SK-N-SH treated with all-trans-retinoic acid at 6 μM for 48 hours (cell line): Measurements from ENCODE around the gene RER1.

Experiments used
- ATAC-seq: fragments of 200-7000 bp; cut with Tn5 transposase; 3 replicates; pipeline ENCODE4 v1.9.1; 2020; ENCODE audit warnings: mild to moderate bottlenecking, moderate library complexity
- ESRRG ChIP-seq: fragments of 250-450 bp; sonication (Bioruptor Pico); IDR thresholded peaks from 2 replicates; pipeline ENCODE4 v1.6.1; 2021; ENCODE audit warnings: mild to moderate bottlenecking
- GLIS3 ChIP-seq: fragments of 250-450 bp; sonication (Bioruptor Pico); IDR thresholded peaks from 2 replicates; pipeline ENCODE4 v1.5.0; 2020; ENCODE audit warnings: mild to moderate bottlenecking, moderate library complexity
- ISL1 ChIP-seq: fragments of 250-450 bp; sonication (Bioruptor Pico); IDR thresholded peaks from 2 replicates; pipeline ENCODE4 v2.1.2; 2022; ENCODE audit warnings: mild to moderate bottlenecking, moderate library complexity
- OSR1 ChIP-seq: fragments of 250-450 bp; sonication (Bioruptor Pico); IDR thresholded peaks from 2 replicates; pipeline ENCODE4 v1.8.0; 2022; ENCODE audit warnings: moderate library complexity, mild to moderate bottlenecking, inconsistent platforms
- PPARA ChIP-seq: fragments of 250-450 bp; sonication (Bioruptor Pico); IDR thresholded peaks from 2 replicates; pipeline ENCODE4 v1.5.0; 2020; ENCODE audit warnings: mild to moderate bottlenecking, borderline replicate concordance
- RARB ChIP-seq: fragments of 250-450 bp; sonication (Bioruptor Pico); IDR thresholded peaks from 2 replicates; pipeline ENCODE4 v1.8.0; 2021; ENCODE audit warnings: mild to moderate bottlenecking, moderate library complexity
- SNAI2 ChIP-seq: fragments of 250-450 bp; sonication (Bioruptor Pico); IDR thresholded peaks from 2 replicates; pipeline ENCODE4 v1.5.0; 2020; ENCODE audit warnings: mild to moderate bottlenecking, moderate library complexity
- TCF4 ChIP-seq: fragments of 250-450 bp; sonication (Bioruptor Pico); IDR thresholded peaks from 2 replicates; pipeline ENCODE4 v1.8.0; 2021; ENCODE audit warnings: mild to moderate bottlenecking, moderate library complexity, borderline replicate concordance
- TOX ChIP-seq: fragments of 250-450 bp; sonication (Bioruptor Pico); IDR thresholded peaks from 2 replicates; pipeline ENCODE4 v1.8.0; 2021; ENCODE audit warnings: mild to moderate bottlenecking, moderate library complexity, borderline replicate concordance
- ZC3H10 ChIP-seq: fragments of 250-450 bp; sonication (Bioruptor Pico); IDR thresholded peaks from 2 replicates; pipeline ENCODE4 v1.5.1; 2021; ENCODE audit warnings: mild to moderate bottlenecking, moderate library complexity
- ZFP3 ChIP-seq: fragments of 250-450 bp; sonication (Bioruptor Pico); IDR thresholded peaks from 2 replicates; pipeline ENCODE4 v1.5.0; 2020; ENCODE audit warnings: mild to moderate bottlenecking, moderate library complexity
- ZNF565 ChIP-seq: fragments of 450-650 bp; formaldehyde crosslinking; conservative IDR thresholded peaks from 2 replicates; pipeline ENCODE4 v1.5.0; 2020; ENCODE audit warnings: low read depth, mild to moderate bottlenecking, moderate library complexity
- TF ChIP-seq, protein P1 (sequence below): fragments of 250-450 bp; sonication (Bioruptor Pico); IDR thresholded peaks from 2 replicates; pipeline ENCODE4 v1.5.0; 2020; ENCODE audit warnings: mild to moderate bottlenecking, moderate library complexity
- TF ChIP-seq, protein P2 (sequence below): fragments of 250-450 bp; sonication (Bioruptor Pico); IDR thresholded peaks from 2 replicates; pipeline ENCODE4 v1.8.0; 2021; ENCODE audit warnings: low read depth, mild to moderate bottlenecking, moderate library complexity, borderline replicate concordance
- TF ChIP-seq, protein P3 (sequence below): fragments of 250-450 bp; sonication (Bioruptor Pico); IDR thresholded peaks from 2 replicates; pipeline ENCODE4 v1.5.1; 2021; ENCODE audit warnings: mild to moderate bottlenecking, moderate library complexity

The RER1 gene

DNA sequence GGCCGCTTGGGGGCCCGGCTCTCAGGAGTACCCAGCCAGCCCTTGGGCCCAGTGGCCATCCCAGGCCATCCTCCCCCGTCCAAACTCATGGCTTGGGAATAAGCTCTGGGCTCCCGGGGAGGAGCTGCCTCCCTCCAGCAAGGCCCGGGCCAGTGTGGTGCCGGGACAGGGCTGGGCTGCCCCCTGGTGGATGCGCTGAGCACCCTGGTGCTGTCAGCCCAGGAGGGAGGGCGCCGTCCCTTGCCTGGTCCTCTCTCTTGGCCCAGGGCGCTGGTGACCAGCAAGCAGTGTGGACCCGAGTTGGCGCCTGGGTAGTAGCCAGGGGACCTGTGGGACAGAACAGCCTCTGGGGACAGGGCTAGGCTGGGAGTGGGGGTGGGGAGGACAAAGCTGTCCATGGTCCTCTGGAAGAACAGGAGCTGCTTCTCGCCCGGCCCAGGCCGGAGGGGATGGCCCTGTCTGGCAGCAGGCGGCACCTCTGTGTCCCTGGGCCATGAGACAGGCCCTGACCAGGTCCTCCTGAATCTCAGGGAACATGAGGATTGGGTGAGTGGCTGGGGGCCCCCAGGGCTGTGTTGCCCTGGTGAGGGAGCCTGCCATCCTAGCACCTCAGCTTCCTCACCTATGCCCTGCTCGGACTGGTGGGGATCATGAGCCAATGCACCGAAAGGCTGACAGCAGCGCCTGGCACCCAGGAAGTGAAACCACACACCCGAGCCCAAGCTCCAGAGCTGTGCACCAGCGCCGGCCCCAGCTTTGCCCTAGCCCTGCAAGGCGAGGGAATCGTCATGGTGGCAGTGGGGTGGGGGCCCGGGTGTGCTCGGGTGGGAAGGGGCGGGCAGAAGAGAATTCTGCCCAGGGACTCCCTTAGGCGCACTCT lies 9.7 kb upstream of the RER1 start (continued):
- TF ChIP-seq TCF4 (no peak), ISL1 (CRISPR knock-in tag) (no peak)

DNA sequence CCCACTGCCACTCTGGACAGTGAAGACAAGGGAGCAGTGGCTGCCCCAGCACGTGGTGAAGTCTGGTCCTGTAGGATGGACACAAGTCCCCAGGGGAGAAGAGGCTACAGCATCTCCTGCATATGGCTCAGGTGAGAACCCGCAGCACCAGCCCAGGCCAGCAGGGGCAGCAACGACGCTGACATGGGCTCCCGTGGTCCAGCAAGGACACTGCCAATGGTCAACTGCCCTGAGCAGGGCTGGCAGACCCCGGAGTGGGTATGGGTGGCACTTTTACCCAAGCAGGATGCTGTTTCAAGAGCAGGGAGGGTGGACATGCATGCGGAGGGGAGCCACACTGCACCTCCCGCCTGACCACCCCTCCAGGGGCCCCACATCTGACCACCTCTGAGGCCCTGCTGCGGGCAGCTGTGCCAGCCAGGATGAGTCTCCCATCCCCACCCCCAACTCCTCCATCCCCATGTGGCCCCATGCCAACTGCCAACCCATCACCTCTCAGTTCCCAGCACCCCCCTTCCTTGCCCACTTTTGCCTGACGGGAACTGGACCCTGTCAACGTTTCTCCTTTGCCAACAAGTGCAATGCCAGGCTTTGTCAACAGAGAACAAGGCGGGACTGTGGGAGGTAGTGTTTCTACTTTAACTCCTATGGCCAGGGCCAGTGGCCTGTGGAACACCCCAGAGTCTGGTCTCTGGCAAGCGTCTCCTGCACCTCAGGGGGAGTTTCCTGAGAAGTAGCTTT lies 8.8 kb upstream of the RER1 start:
- peak; percentile 65 for ATAC-seq

DNA sequence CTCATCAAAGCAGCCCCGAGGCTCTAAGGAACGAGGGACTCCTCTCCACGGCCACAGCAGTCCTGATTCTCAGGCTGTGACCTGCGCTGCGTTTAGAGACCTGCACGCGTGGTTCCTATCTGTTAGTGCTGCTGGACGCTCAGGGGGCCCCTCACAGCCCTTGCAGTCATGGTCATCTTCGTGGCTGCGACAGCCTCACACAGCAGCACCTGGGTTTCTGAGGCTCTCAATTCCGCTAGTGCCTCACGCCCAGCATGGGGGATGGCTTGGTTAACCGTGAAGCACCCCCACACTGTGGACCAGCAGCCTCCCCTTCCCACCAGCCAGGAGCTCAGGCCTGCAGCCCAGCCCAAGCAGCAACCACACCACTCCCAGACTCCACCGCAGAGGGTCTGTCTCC lies 8.1 kb upstream of the RER1 start:
- ATAC-seq: no peak
- TF ChIP-seq, protein P1, sequence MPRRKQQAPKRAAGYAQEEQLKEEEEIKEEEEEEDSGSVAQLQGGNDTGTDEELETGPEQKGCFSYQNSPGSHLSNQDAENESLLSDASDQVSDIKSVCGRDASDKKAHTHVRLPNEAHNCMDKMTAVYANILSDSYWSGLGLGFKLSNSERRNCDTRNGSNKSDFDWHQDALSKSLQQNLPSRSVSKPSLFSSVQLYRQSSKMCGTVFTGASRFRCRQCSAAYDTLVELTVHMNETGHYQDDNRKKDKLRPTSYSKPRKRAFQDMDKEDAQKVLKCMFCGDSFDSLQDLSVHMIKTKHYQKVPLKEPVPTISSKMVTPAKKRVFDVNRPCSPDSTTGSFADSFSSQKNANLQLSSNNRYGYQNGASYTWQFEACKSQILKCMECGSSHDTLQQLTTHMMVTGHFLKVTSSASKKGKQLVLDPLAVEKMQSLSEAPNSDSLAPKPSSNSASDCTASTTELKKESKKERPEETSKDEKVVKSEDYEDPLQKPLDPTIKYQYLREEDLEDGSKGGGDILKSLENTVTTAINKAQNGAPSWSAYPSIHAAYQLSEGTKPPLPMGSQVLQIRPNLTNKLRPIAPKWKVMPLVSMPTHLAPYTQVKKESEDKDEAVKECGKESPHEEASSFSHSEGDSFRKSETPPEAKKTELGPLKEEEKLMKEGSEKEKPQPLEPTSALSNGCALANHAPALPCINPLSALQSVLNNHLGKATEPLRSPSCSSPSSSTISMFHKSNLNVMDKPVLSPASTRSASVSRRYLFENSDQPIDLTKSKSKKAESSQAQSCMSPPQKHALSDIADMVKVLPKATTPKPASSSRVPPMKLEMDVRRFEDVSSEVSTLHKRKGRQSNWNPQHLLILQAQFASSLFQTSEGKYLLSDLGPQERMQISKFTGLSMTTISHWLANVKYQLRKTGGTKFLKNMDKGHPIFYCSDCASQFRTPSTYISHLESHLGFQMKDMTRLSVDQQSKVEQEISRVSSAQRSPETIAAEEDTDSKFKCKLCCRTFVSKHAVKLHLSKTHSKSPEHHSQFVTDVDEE (CRISPR knock-in tag): no peak
- TF ChIP-seq RARB (no peak), TCF4 (no peak), SNAI2 (CRISPR knock-in tag) (no peak)

More for the DNA sequence above, 8.8 kb upstream of the RER1 start:
- no peak for TF ChIP-seq RARB
- no peak for TF ChIP-seq ESRRG (CRISPR knock-in tag)

DNA sequence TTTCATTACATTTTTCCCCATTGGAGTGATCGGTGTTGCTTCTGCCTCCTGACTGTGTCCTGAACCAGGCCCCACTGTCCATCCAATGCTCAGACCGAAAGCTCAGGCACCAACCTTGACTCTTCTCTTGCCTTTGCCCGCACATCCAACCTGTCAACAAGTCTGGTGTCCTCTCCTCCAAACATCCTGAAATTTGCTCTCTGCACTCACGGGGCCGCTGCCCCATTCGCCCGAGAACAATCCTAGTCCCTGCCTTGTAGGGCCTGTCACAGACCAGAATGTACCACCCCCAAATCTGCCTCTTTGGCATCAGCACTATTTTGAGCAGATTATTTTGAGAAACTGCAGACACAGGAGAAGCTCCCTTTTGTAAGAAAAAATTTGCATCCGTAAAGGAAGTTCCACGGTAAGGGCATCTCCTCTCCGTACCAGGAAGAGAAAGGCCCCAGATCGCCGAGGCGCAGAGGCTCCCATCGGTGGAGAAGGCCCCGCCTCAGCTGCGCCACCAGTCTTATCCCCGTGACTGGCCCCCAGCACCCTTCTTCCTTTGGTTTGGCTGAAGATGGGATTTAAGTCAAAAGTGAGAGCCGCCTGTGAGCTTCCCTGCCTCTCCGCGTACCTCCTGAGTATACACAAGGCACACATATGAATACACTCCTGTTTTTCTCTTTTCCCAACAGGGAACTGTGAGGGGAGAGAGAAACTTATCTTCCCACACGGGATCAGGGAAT lies 7.3 kb upstream of the RER1 start:
- TF ChIP-seq GLIS3 (CRISPR knock-in tag) (no peak), ESRRG (CRISPR knock-in tag) (no peak), ZNF565 (no peak), SNAI2 (CRISPR knock-in tag) (no peak), TOX (no peak), ZC3H10 (CRISPR knock-in tag) (no peak), ZFP3 (CRISPR knock-in tag) (no peak), PPARA (no peak), OSR1 (CRISPR knock-in tag) (no peak), ISL1 (CRISPR knock-in tag) (no peak)
- TF ChIP-seq, protein P2, sequence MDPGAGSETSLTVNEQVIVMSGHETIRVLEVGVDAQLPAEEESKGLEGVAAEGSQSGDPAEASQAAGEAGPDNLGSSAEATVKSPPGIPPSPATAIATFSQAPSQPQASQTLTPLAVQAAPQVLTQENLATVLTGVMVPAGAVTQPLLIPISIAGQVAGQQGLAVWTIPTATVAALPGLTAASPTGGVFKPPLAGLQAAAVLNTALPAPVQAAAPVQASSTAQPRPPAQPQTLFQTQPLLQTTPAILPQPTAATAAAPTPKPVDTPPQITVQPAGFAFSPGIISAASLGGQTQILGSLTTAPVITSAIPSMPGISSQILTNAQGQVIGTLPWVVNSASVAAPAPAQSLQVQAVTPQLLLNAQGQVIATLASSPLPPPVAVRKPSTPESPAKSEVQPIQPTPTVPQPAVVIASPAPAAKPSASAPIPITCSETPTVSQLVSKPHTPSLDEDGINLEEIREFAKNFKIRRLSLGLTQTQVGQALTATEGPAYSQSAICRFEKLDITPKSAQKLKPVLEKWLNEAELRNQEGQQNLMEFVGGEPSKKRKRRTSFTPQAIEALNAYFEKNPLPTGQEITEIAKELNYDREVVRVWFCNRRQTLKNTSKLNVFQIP: no peak
- TF ChIP-seq, protein P3, sequence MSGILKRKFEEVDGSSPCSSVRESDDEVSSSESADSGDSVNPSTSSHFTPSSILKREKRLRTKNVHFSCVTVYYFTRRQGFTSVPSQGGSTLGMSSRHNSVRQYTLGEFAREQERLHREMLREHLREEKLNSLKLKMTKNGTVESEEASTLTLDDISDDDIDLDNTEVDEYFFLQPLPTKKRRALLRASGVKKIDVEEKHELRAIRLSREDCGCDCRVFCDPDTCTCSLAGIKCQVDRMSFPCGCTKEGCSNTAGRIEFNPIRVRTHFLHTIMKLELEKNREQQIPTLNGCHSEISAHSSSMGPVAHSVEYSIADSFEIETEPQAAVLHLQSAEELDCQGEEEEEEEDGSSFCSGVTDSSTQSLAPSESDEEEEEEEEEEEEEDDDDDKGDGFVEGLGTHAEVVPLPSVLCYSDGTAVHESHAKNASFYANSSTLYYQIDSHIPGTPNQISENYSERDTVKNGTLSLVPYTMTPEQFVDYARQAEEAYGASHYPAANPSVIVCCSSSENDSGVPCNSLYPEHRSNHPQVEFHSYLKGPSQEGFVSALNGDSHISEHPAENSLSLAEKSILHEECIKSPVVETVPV: no peak
- TF ChIP-seq, protein P1 (CRISPR knock-in tag): no peak
- TF ChIP-seq, all 23 proteins: peak for 0
- ATAC-seq: no peak
